Transverse colon (tissue), 3 donors: Measurements from ENCODE around the gene RAB19.

Experiments used
- POLR2A ChIP-seq: fragments of 450-650 bp; IDR thresholded peaks from one replicate; pipeline ENCODE4 v1.6.1; 2016; ENCODE audit warnings: antibody characterized with exemption, mild to moderate bottlenecking, moderate library complexity
- TF ChIP-seq, protein P1 (sequence below), 5 experiments: fragments of 200-600 bp in 3 of 5; fragments of 450-650 bp in 2 of 5; sonication (generic) in 3 of 5; IDR thresholded peaks; 1 replicate in 2 of 5; 2 replicates in 3 of 5; pipeline ENCODE4 v1.5.1; 2016 to 2017; ENCODE audit warnings: antibody characterized with exemption in 5 of 5, inconsistent platforms in 3 of 5, mild to moderate bottlenecking in 2 of 5, moderate library complexity in 1 of 5

DNA sequence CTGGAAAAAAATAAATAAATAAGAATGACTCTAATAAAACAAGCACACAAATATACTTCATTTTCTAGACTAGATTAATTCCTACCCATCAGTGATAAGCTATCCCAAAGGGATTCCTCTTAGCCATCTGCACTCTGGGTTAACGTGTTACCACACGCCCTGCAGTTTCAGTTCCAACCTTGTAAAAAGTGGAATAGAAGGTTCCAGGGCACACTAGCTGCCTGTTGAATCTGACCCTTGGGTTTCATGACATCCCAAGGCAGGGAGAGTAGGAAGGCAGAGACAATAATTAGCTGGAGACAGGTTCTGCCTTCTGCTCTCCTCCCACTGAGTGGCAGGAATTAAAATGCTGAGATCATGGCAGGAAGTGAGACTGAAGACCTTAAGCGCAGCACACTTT, 39.0 kb upstream of the RAB19 start:
- TF ChIP-seq, protein P1, sequence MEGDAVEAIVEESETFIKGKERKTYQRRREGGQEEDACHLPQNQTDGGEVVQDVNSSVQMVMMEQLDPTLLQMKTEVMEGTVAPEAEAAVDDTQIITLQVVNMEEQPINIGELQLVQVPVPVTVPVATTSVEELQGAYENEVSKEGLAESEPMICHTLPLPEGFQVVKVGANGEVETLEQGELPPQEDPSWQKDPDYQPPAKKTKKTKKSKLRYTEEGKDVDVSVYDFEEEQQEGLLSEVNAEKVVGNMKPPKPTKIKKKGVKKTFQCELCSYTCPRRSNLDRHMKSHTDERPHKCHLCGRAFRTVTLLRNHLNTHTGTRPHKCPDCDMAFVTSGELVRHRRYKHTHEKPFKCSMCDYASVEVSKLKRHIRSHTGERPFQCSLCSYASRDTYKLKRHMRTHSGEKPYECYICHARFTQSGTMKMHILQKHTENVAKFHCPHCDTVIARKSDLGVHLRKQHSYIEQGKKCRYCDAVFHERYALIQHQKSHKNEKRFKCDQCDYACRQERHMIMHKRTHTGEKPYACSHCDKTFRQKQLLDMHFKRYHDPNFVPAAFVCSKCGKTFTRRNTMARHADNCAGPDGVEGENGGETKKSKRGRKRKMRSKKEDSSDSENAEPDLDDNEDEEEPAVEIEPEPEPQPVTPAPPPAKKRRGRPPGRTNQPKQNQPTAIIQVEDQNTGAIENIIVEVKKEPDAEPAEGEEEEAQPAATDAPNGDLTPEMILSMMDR (IDR thresholded peaks at IDR 0.05), result no peak
- no peak for TF ChIP-seq POLR2A
